CD14-positive monocyte (primary cell): ENCODE measurements around the gene ITPKB. TPM values are rescaled to one million over a fixed set of nuclear protein-coding genes. Genes with fewer than 3 reads are reported as not detected.
"Not testable (repeated sequence)": the region's sequence is repeated elsewhere in the genome, so short reads cannot be mapped to it uniquely, and the experiment has no call there.

Source experiments
- DNase-seq, 3 donors: peaks; one replicate each; pipeline ENCODE4 v3.0.0-alpha.2; 2011 to 2022
- H2AFZ ChIP-seq: 2 replicates; pipeline ENCODE4 v1.6.0; 2012; ENCODE audit warnings: mild to moderate bottlenecking, low read depth, low read length, inconsistent platforms; ENCODE audit not compliant: insufficient read depth, poor library complexity, severe bottlenecking
- H3K27ac ChIP-seq, 2 donors: 1 replicate in 1 of 2; 2 replicates in 1 of 2; pipeline ENCODE4 v1.5.1; 2012 to 2013; ENCODE audit warnings: low read length in 2 of 2, control low read depth in 1 of 2, inconsistent platforms in 1 of 2, low read depth in 1 of 2, mild to moderate bottlenecking in 1 of 2
- H3K27me3 ChIP-seq, 2 donors: one replicate each; pipeline versions ENCODE4 v1.6.0 to v1.6.1; 2011 to 2013; ENCODE audit warnings: low read length in 2 of 2; ENCODE audit not compliant: control insufficient read depth in 2 of 2, insufficient read depth in 2 of 2
- H3K36me3 ChIP-seq, 2 donors: replicated peaks in 1 of 2; 1 replicate in 1 of 2; 2 replicates in 1 of 2; pipeline versions ENCODE4 v1.5.1 to v1.6.1; 2012 to 2013; ENCODE audit warnings: low read length in 2 of 2, control low read depth in 1 of 2, inconsistent platforms in 1 of 2, mild to moderate bottlenecking in 1 of 2; ENCODE audit not compliant: insufficient read depth in 2 of 2, control insufficient read depth in 1 of 2
- H3K4me1 ChIP-seq, 2 donors: 1 replicate in 1 of 2; 2 replicates in 1 of 2; pipeline versions ENCODE4 v1.5.1 to v1.6.1; 2012 to 2013; ENCODE audit warnings: low read length in 2 of 2, control low read depth in 1 of 2, inconsistent platforms in 1 of 2, mild to moderate bottlenecking in 1 of 2, moderate library complexity in 1 of 2; ENCODE audit not compliant: insufficient read depth in 2 of 2, control insufficient read depth in 1 of 2
- H3K4me2 ChIP-seq: replicated peaks from 2 replicates; pipeline ENCODE3; 2012; ENCODE audit warnings: low read length, moderate library complexity, mild to moderate bottlenecking; ENCODE audit not compliant: poor library complexity, severe bottlenecking; ENCODE audit errors: extremely low read depth
- H3K4me3 ChIP-seq, 3 experiments: fragments of 200-600 bp in 1 of 3; sonication (generic) in 1 of 3; replicated peaks in 1 of 3; 1 replicate in 2 of 3; 2 replicates in 1 of 3; pipeline ENCODE4 v1.5.1; 2011 to 2013; ENCODE audit warnings: low read length in 3 of 3, mild to moderate bottlenecking in 3 of 3, control low read depth in 2 of 3, low read depth in 2 of 3, inconsistent platforms in 1 of 3, moderate library complexity in 1 of 3
- H3K79me2 ChIP-seq: 2 replicates; pipeline ENCODE4 v1.6.0; 2012; ENCODE audit warnings: mild to moderate bottlenecking, control low read depth, inconsistent platforms, low read length, moderate library complexity; ENCODE audit not compliant: insufficient read depth
- H3K9ac ChIP-seq: 2 replicates; pipeline ENCODE4 v1.6.0; 2017; ENCODE audit warnings: low read length, mild to moderate bottlenecking; ENCODE audit not compliant: insufficient read depth, poor library complexity, severe bottlenecking
- H3K9me3 ChIP-seq, 2 donors: replicated peaks in 1 of 2; 1 replicate in 1 of 2; 2 replicates in 1 of 2; pipeline versions ENCODE4 v1.5.1 to v1.6.1; 2012 to 2013; ENCODE audit warnings: low read length in 2 of 2, control low read depth in 1 of 2; ENCODE audit not compliant: control insufficient read depth in 1 of 2, insufficient read depth in 1 of 2
- H4K20me1 ChIP-seq: 2 replicates; pipeline ENCODE4 v1.6.0; 2012; ENCODE audit warnings: mild to moderate bottlenecking, low read length, control low read depth, moderate library complexity; ENCODE audit not compliant: insufficient read depth
- H3K27ac Mint-ChIP-seq, 7 donors: one replicate each; pipeline ENCODE4 v1.8.0; 2020; ENCODE audit warnings: mild to moderate bottlenecking in 7 of 7, mixed read lengths in 7 of 7, moderate library complexity in 6 of 7, inconsistent platforms in 2 of 7
- H3K27me3 Mint-ChIP-seq, 3 donors: one replicate each; pipeline ENCODE4 v1.8.0; 2021 to 2022; ENCODE audit warnings: low read depth in 3 of 3, mild to moderate bottlenecking in 3 of 3, mixed read lengths in 3 of 3, moderate library complexity in 3 of 3, inconsistent platforms in 1 of 3
- H3K36me3 Mint-ChIP-seq, 2 donors: one replicate each; pipeline ENCODE4 v1.8.0; 2020; ENCODE audit warnings: mixed read lengths in 2 of 2, inconsistent platforms in 1 of 2, mild to moderate bottlenecking in 1 of 2
- H3K4me1 Mint-ChIP-seq: one replicate; pipeline ENCODE4 v1.8.0; 2020; ENCODE audit warnings: mild to moderate bottlenecking, mixed read lengths
- H3K4me3 Mint-ChIP-seq, 2 donors: one replicate each; pipeline ENCODE4 v1.8.0; 2020; ENCODE audit warnings: mild to moderate bottlenecking in 2 of 2, mixed read lengths in 2 of 2, moderate library complexity in 1 of 2
- H3K9me3 Mint-ChIP-seq, 7 donors: one replicate each; pipeline ENCODE4 v1.8.0; 2020 to 2022; ENCODE audit warnings: mixed read lengths in 7 of 7, mild to moderate bottlenecking in 6 of 7, moderate library complexity in 6 of 7, inconsistent platforms in 2 of 7
- WGBS: methylation state at CpG from one replicate; pipeline ENCODE4 v1.1.5; 2013; ENCODE audit warnings: missing lambda C conversion rate; ENCODE audit not compliant: insufficient coverage; 5-methylcytosine and 5-hydroxymethylcytosine counted together
- intact Hi-C, 2 donors: fragments of 100-400 bp; cut with micrococcal nuclease; formaldehyde crosslinking; loops; one replicate each; pipeline versions ENCODE4 v1.15.0 to v1.15.1; 2023
- polyA plus RNA-seq, 3 donors: library from polyadenylated mRNA; depleted of rRNA in 1 of 3; unstranded in 2 of 3; stranded (reverse) in 1 of 3; fragments of 300-500 nt in 2 of 3; fragments of >200 nt in 1 of 3; fragmentation: Illumina TruSeq in 2 of 3; gene quantifications; 1 replicate in 2 of 3; 2 replicates in 1 of 3; pipeline ENCODE4 v1.2.3, GENCODE V29; 2012 to 2021
- TF ChIP-seq, protein P1 (sequence below): fragments of 200-600 bp; IDR thresholded peaks from one replicate; pipeline ENCODE4 v1.8.0; 2022; ENCODE audit warnings: antibody characterized with exemption, mild to moderate bottlenecking

ITPKB gene
- polyA plus RNA-seq, 3 donors, result 7.3 to 14.4 (median 10.2) TPM

DNA sequence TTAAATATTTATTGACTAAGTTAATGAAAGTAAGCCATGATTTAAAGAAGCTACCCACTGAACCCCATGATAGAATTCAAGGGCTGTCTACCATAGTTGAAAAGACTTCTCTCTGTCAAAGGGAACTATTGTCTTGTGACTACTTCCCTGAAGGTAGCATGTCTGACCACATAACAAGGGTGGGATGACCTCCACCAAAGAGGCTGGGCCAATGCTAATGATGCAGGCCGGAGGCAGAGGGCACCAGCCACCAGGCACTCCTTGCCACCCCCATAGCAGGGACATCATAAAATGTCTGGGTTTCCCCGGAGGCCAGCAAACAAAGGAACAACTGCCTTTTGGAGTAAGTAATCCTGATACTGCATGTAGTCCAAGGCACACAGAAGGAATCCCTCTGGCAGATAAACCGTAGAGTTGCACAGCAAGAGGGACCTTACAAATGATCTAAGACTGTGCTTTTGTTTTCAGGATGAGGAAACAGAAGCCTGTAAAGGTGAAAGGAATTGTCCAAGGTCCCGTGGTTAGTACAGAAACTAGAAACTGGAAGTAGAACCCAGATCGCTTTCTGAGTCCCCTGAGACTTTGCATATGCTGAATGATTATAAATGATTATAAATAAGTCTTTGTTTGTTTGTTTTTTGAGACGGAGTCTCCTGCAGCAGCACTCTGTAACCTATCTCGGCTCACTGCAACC, 33.5 kb upstream of the ITPKB start:
- no peak for DNase-seq
- 56% methylated on average over 3 of the region's 7 CpGs for WGBS
- TF ChIP-seq, protein P1, sequence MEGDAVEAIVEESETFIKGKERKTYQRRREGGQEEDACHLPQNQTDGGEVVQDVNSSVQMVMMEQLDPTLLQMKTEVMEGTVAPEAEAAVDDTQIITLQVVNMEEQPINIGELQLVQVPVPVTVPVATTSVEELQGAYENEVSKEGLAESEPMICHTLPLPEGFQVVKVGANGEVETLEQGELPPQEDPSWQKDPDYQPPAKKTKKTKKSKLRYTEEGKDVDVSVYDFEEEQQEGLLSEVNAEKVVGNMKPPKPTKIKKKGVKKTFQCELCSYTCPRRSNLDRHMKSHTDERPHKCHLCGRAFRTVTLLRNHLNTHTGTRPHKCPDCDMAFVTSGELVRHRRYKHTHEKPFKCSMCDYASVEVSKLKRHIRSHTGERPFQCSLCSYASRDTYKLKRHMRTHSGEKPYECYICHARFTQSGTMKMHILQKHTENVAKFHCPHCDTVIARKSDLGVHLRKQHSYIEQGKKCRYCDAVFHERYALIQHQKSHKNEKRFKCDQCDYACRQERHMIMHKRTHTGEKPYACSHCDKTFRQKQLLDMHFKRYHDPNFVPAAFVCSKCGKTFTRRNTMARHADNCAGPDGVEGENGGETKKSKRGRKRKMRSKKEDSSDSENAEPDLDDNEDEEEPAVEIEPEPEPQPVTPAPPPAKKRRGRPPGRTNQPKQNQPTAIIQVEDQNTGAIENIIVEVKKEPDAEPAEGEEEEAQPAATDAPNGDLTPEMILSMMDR, result no peak
- Mint-ChIP-seq H3K4me3 (peak overlapping the region in 1 of 2 donors; percentile 41), H3K27ac (no peak overlapping the region), H3K9me3 (peaks cover 0 to 3% (median 0%) of the 10 kb centered on the region in 7 donors), H3K27me3 (peaks cover 0 to 4% (median 1%) of the 10 kb centered on the region in 3 donors), H3K4me1 (peaks cover 8% of the 10 kb centered on the region), H3K36me3 (no peaks in the 10 kb centered on the region)
- intact Hi-C loops, result no loop called here
- Histone ChIP-seq H3K79me2 (no peaks in the 10 kb centered on the region), H3K27ac (no peak overlapping the region), H3K4me2 (no peak overlapping the region), H3K36me3 (no peaks in the 10 kb centered on the region), H3K4me3 (no peak overlapping the region), H3K9me3 (peaks cover 0 to 3% of the 10 kb centered on the region in 2 donors), H2AFZ (peak overlapping the region; percentile 33), H3K27me3 (no peaks in the 10 kb centered on the region), H4K20me1 (no peaks in the 10 kb centered on the region), H3K9ac (no peak overlapping the region), H3K4me1 (peaks cover 0 to 4% of the 10 kb centered on the region in 2 donors)

DNA sequence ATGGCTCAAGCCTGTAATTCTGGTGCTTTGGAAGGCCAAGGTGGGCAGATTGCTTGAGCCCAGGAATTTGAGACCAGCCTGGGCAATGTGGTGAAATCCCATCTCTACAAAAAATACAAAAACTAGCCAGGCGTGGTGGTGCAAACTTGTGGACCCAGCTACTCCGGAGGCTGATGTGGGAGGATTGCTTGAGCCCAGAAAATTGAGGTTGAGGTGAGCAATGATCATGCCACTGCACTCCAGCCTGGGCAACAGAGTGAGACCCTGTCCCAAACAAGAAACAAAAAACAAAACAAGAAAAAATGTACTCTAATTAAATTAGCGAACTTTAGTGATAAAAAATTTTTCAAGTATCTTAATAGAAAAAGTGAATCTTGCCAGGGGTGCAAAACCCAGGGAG, 28.1 kb upstream of the ITPKB start:
- WGBS, result no CpG with 5 or more reads among the region's 3 CpGs
- intact Hi-C loops, result not testable (repeated sequence)

More for the DNA sequence above, 28.1 kb upstream of the ITPKB start:
- H3K36me3 ChIP-seq, H3K27ac ChIP-seq, H3K36me3 Mint-ChIP-seq, H3K9me3 Mint-ChIP-seq, H3K79me2 ChIP-seq, H3K4me3 Mint-ChIP-seq, H3K27me3 ChIP-seq, H3K4me1 ChIP-seq, H3K4me3 ChIP-seq, H3K4me1 Mint-ChIP-seq, H4K20me1 ChIP-seq, H3K9me3 ChIP-seq, H3K9ac ChIP-seq, H3K4me2 ChIP-seq, DNase-seq, H2AFZ ChIP-seq: not testable (repeated sequence)
- H3K27me3 Mint-ChIP-seq, result peaks cover 5 to 12% (median 5%) of the 10 kb centered on the region in 3 donors
- peak overlapping the region in 1 of 7 donors; percentile 38 for H3K27ac Mint-ChIP-seq
